Adipocyte (in vitro differentiated cells): Measurements from ENCODE around the gene SPECC1.

ENCODE experiments used
- DNase-seq: peaks from one replicate; pipeline ENCODE4 v3.0.0-alpha.2; 2015; ENCODE audit warnings: low read depth
- H3K27me3 ChIP-seq: replicated peaks from 2 replicates; pipeline ENCODE4 v1.7.0; 2013; ENCODE audit warnings: mild to moderate bottlenecking, low read length, moderate library complexity; ENCODE audit not compliant: control insufficient read depth, insufficient read depth
- H3K36me3 ChIP-seq: 2 replicates; pipeline ENCODE4 v1.7.0; 2013; ENCODE audit warnings: low read length, mild to moderate bottlenecking, moderate library complexity; ENCODE audit not compliant: control insufficient read depth, insufficient read depth, severe bottlenecking
- H3K4me1 ChIP-seq: 2 replicates; pipeline ENCODE4 v1.7.0; 2013; ENCODE audit warnings: mild to moderate bottlenecking, low read length, moderate library complexity; ENCODE audit not compliant: control insufficient read depth, insufficient read depth
- H3K4me3 ChIP-seq: 2 replicates; pipeline ENCODE4 v1.7.0; 2013; ENCODE audit warnings: mild to moderate bottlenecking, low read length, moderate library complexity
- H3K9ac ChIP-seq: 2 replicates; pipeline ENCODE4 v1.7.0; 2013; ENCODE audit warnings: mild to moderate bottlenecking, low read length, moderate library complexity
- H3K9me3 ChIP-seq: 2 replicates; pipeline ENCODE4 v1.7.0; 2013; ENCODE audit warnings: mild to moderate bottlenecking, low read length, moderate library complexity; ENCODE audit not compliant: control insufficient read depth

SPECC1 gene

GRCh38 chr17:20171741-20172365, 162.7 kb downstream of the SPECC1 start:
- Histone ChIP-seq H3K9ac (no peak overlapping the region), H3K27me3 (no peaks in the 10 kb centered on the region), H3K4me1 (no peaks in the 10 kb centered on the region), H3K4me3 (no peak overlapping the region), H3K9me3 (no peaks in the 10 kb centered on the region), H3K36me3 (no peaks in the 10 kb centered on the region)
- no peak for DNase-seq

GRCh38 chr17:20172376-20172775, 163.2 kb downstream of the SPECC1 start:
- Histone ChIP-seq H3K9ac (no peak overlapping the region), H3K9me3 (no peaks in the 10 kb centered on the region), H3K4me3 (no peak overlapping the region), H3K4me1 (no peaks in the 10 kb centered on the region), H3K36me3 (no peaks in the 10 kb centered on the region), H3K27me3 (no peaks in the 10 kb centered on the region)
- no peak for DNase-seq

DNA sequence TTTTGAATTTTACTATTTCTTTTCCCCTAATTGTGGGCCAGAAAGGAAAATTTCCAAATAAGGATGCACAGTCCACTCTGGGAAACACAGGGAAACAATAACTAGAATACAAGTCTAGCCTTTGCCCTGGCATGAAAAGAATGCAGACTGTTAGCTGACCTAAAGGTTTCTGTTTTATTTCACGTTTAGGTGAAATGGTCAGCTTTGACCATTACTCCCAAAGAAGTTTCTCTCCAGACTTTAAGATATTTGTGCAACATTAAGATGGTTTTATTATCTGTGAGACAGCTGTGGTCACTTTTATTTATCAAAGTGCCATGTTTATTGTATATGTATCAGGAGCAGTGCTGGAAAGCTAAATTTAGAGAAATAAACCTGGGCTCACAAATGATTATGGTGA, 163.9 kb downstream of the SPECC1 start:
- Histone ChIP-seq H3K9ac (no peak overlapping the region), H3K4me3 (no peak overlapping the region), H3K4me1 (no peaks in the 10 kb centered on the region), H3K36me3 (no peaks in the 10 kb centered on the region), H3K27me3 (no peaks in the 10 kb centered on the region), H3K9me3 (no peaks in the 10 kb centered on the region)
- DNase-seq = peak; percentile 30

- H3K9me3 ChIP-seq = no peaks in the 10 kb centered on the region
- H3K4me3 ChIP-seq = no peak overlapping the region
- H3K4me1 ChIP-seq = no peaks in the 10 kb centered on the region
- no peaks in the 10 kb centered on the region for H3K36me3 ChIP-seq
- no peaks in the 10 kb centered on the region for H3K27me3 ChIP-seq
- no peak overlapping the region for H3K9ac ChIP-seq
- DNase-seq = no peak
These were observed 165.6 kb downstream of the SPECC1 start for GRCh38 chr17:20174588-20175265.

- no peak for DNase-seq
- Histone ChIP-seq H3K4me1 (peaks cover under 1% of the 10 kb centered on the region), H3K9me3 (no peaks in the 10 kb centered on the region), H3K4me3 (no peak overlapping the region), H3K36me3 (no peaks in the 10 kb centered on the region), H3K27me3 (no peaks in the 10 kb centered on the region), H3K9ac (no peak overlapping the region)
These were observed 169.9 kb downstream of the SPECC1 start for GRCh38 chr17:20179041-20179440.

GRCh38 chr17:20180661-20181060, 171.5 kb downstream of the SPECC1 start:
- Histone ChIP-seq H3K27me3 (no peaks in the 10 kb centered on the region), H3K36me3 (no peaks in the 10 kb centered on the region), H3K9ac (no peak overlapping the region), H3K4me3 (no peak overlapping the region), H3K9me3 (no peaks in the 10 kb centered on the region), H3K4me1 (peaks cover 12% of the 10 kb centered on the region)
- no peak for DNase-seq

GRCh38 chr17:20184181-20184580, 175.0 kb downstream of the SPECC1 start:
- Histone ChIP-seq H3K36me3 (no peaks in the 10 kb centered on the region), H3K4me1 (peaks cover 15% of the 10 kb centered on the region), H3K9me3 (no peaks in the 10 kb centered on the region), H3K27me3 (no peaks in the 10 kb centered on the region), H3K9ac (no peak overlapping the region), H3K4me3 (no peak overlapping the region)
- DNase-seq = peak; percentile 19

DNA sequence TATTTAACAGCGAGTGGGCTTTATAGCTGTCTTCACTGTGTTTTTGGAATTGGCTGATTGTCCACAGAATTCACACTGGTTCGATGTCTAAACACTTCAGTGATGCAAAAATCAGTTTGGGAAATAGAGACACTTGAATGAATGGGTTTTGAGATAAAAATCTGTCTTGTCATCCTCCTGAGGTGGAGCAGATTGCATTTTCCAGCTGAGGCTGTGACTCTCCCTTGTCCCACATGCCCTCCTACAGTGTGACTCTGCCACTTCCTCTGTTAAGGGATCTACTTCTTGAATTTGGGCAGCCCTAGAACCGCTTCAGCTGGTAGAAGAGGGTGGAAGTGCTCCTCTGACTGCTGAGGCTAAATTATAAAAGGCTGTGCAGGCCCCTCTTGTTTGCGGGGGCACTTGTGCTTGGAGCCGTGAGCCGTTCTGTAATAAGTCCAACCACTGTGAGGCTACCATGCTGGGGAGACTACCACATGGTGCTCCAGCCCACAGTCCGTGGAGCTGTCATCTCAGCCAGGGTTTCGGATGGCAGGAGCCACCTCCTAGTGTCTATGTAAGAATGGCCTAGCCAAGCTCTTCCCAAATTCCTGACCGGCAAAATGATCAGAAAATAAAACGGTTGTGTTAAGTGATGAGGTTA, 175.9 kb downstream of the SPECC1 start:
- Histone ChIP-seq H3K9me3 (no peaks in the 10 kb centered on the region), H3K4me1 (peaks cover 20% of the 10 kb centered on the region), H3K4me3 (no peak overlapping the region), H3K27me3 (no peaks in the 10 kb centered on the region), H3K36me3 (no peaks in the 10 kb centered on the region), H3K9ac (no peak overlapping the region)
- DNase-seq = no peak

- H3K36me3 ChIP-seq = no peaks in the 10 kb centered on the region
- H3K9me3 ChIP-seq = no peaks in the 10 kb centered on the region
- peaks cover 20% of the 10 kb centered on the region for H3K4me1 ChIP-seq
- no peaks in the 10 kb centered on the region for H3K27me3 ChIP-seq
- no peak for DNase-seq
- no peak overlapping the region for H3K4me3 ChIP-seq
- H3K9ac ChIP-seq = no peak overlapping the region
These were observed 177.9 kb downstream of the SPECC1 start for GRCh38 chr17:20187049-20187448.

- no peaks in the 10 kb centered on the region for H3K9me3 ChIP-seq
- DNase-seq = peak; percentile 38
- H3K36me3 ChIP-seq = no peaks in the 10 kb centered on the region
- H3K9ac ChIP-seq = no peak overlapping the region
- H3K4me1 ChIP-seq = peaks cover 17% of the 10 kb centered on the region
- H3K4me3 ChIP-seq = no peak overlapping the region
- no peaks in the 10 kb centered on the region for H3K27me3 ChIP-seq
These were observed 180.1 kb downstream of the SPECC1 start for GRCh38 chr17:20189302-20189701.

- no peak for DNase-seq
- Histone ChIP-seq H3K27me3 (no peaks in the 10 kb centered on the region), H3K36me3 (no peaks in the 10 kb centered on the region), H3K9ac (no peak overlapping the region), H3K4me3 (no peak overlapping the region), H3K4me1 (peaks cover 11% of the 10 kb centered on the region), H3K9me3 (no peaks in the 10 kb centered on the region)
These were observed 180.8 kb downstream of the SPECC1 start for GRCh38 chr17:20189979-20190378.
